ENCODE measurements around the gene PLEKHA8.

The PLEKHA8 gene

GRCh38 chr7:30159163-30159562, 131.0 kb downstream of the PLEKHA8 start:
- TF ChIP-seq CTCF (IDR thresholded peaks at IDR 0.05; ENCODE audit: control insufficient read depth, extremely low read depth, insufficient read depth), result no peak
- no peak for DNase-seq (ENCODE audit: low read depth)
- H3K4me3 ChIP-seq (ENCODE audit: low read depth, low read length), result no peak overlapping the region

- no peak overlapping the region for H3K4me3 ChIP-seq (ENCODE audit: low read depth, low read length)
- peak; percentile 37; the same call in 1 of the 2 replicates for TF ChIP-seq CTCF (IDR thresholded peaks at IDR 0.05; ENCODE audit: control insufficient read depth, extremely low read depth, insufficient read depth)
- no peak for DNase-seq (ENCODE audit: low read depth)
Observed at GRCh38 chr7:30159698-30160143, 131.5 kb downstream of the PLEKHA8 start.

- no peak for TF ChIP-seq CTCF (IDR thresholded peaks at IDR 0.05; ENCODE audit: control insufficient read depth, extremely low read depth, insufficient read depth)
- H3K4me3 ChIP-seq (ENCODE audit: low read depth, low read length), result no peak overlapping the region
- DNase-seq (ENCODE audit: low read depth), result no peak
Observed at GRCh38 chr7:30160329-30160728, 132.1 kb downstream of the PLEKHA8 start.

- no peak for TF ChIP-seq CTCF (IDR thresholded peaks at IDR 0.05; ENCODE audit: control insufficient read depth, extremely low read depth, insufficient read depth)
- no peak for DNase-seq (ENCODE audit: low read depth)
- H3K4me3 ChIP-seq (ENCODE audit: low read depth, low read length), result no peak overlapping the region
Observed at GRCh38 chr7:30162133-30162532, 133.9 kb downstream of the PLEKHA8 start.

- TF ChIP-seq CTCF (IDR thresholded peaks at IDR 0.05; ENCODE audit: control insufficient read depth, extremely low read depth, insufficient read depth), result no peak
- no peak overlapping the region for H3K4me3 ChIP-seq (ENCODE audit: low read depth, low read length)
- DNase-seq (ENCODE audit: low read depth), result no peak
Observed at GRCh38 chr7:30162622-30163124, 134.5 kb downstream of the PLEKHA8 start.

- H3K4me3 ChIP-seq (ENCODE audit: low read depth, low read length), result no peak overlapping the region
- DNase-seq (ENCODE audit: low read depth), result no peak
- no peak for TF ChIP-seq CTCF (IDR thresholded peaks at IDR 0.05; ENCODE audit: control insufficient read depth, extremely low read depth, insufficient read depth)
Observed at GRCh38 chr7:30163231-30163894, 135.2 kb downstream of the PLEKHA8 start.

GRCh38 chr7:30164567-30164966, 136.4 kb downstream of the PLEKHA8 start:
- peak; percentile 56 for TF ChIP-seq CTCF (IDR thresholded peaks at IDR 0.05; ENCODE audit: control insufficient read depth, extremely low read depth, insufficient read depth)
- DNase-seq (ENCODE audit: low read depth), result no peak
- H3K4me3 ChIP-seq (ENCODE audit: low read depth, low read length), result no peak overlapping the region
